ENCODE data around the gene TMEM108.

The TMEM108 gene

GRCh38 chr3:133167340-133168024, 129.3 kb downstream of the TMEM108 start:
- DNase-seq (ENCODE audit: low spot score): no peak

DNA sequence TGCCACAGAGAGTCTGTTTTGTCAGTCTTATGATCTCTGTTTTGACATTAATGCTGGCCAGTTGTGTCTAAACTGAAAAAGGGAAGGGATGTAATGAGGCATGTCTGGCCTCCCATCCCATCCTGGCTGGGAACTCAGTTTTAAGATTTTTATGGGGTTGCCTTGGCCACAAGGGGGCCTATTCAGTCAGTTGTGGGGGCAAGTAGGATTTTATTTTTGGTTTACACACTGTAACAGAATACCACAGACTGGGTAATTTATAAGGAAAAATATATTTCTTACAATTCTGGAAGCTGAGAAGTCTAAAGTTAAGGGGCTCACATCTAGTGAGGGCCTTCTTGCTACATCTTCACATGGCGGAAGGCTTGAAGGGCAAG, 129.8 kb downstream of the TMEM108 start:
- no peak for DNase-seq (ENCODE audit: low spot score)

DNA sequence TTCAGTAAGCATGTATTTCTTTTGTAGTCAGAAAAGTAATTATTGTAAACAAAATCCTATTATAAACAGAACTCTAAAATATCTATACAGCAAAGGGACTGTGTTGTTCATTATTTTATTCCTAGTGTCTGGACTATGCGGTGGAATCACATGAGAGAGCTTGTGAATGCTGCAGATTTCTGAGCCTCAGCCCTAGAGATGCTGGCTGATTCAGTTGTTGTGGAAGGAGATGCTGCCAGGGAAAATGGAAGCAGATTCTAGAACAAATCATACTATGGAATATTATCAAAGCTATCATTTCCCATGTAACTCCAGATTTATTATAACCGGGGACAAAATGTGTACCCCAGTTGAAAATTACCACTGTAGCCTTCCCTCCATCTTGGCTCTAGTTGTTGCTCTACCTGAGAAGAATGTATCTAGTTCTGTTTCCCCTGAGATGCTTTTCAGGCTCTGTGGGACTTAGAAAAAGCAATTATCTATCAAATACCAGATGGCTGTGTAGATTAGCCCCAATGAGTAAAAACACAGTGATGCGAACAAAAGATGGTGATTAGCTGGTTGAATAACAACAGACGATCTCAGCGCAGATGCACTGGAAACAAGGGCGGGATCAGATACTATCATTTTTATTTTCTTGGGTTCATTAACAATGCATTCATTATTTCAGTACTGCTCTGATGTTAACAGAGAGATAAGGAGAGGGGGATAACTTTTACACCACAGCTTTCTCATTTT, 131.3 kb downstream of the TMEM108 start:
- no peak for DNase-seq (ENCODE audit: low spot score)

DNA sequence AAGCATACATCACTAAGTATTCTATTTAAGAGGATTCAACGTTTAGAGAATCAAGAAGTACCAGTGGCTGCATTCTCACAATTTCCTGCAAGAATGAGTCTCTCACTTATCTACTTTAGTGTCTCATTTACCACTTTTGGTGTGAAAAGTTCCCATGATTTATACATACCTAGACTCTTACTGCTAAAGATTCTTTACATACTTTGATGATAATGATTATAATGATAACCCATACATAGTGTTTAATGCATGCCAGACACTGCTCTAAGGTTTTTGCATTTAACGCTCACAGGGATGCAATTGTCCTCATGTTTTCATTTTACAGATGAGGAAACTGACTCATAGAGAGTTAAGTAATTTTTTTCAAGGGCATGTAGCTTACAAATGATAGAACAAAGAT, 133.6 kb downstream of the TMEM108 start:
- DNase-seq (ENCODE audit: low spot score): no peak

- no peak for DNase-seq (ENCODE audit: low spot score)
Measured at GRCh38 chr3:133181392-133182150, 143.4 kb downstream of the TMEM108 start.

GRCh38 chr3:133187870-133188379, 149.7 kb downstream of the TMEM108 start:
- no peak for DNase-seq (ENCODE audit: low spot score)

- DNase-seq (ENCODE audit: low spot score): no peak
Measured at GRCh38 chr3:133188996-133189395, 150.8 kb downstream of the TMEM108 start.

DNA sequence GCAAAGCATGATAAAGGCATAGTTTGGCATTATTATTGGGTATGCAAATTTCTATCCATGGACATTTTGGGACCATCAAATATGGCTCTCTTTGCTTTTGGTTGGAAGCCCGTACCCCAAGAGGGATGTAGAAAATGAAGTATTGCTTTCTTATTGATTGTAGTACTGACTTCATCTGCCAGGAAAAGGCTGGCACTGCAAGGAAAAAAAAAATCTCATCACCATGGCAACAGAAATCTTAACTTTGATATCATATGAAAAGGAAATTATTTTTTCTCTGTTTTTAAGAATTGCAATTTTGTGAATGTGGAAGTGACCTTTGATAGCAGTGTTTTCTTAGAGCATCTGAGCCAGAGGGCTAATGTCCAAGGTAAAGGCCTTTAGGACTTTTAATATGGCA, 151.7 kb downstream of the TMEM108 start:
- no peak for DNase-seq (ENCODE audit: low spot score)

GRCh38 chr3:133191818-133192217, 153.6 kb downstream of the TMEM108 start:
- DNase-seq (ENCODE audit: low spot score): no peak

DNA sequence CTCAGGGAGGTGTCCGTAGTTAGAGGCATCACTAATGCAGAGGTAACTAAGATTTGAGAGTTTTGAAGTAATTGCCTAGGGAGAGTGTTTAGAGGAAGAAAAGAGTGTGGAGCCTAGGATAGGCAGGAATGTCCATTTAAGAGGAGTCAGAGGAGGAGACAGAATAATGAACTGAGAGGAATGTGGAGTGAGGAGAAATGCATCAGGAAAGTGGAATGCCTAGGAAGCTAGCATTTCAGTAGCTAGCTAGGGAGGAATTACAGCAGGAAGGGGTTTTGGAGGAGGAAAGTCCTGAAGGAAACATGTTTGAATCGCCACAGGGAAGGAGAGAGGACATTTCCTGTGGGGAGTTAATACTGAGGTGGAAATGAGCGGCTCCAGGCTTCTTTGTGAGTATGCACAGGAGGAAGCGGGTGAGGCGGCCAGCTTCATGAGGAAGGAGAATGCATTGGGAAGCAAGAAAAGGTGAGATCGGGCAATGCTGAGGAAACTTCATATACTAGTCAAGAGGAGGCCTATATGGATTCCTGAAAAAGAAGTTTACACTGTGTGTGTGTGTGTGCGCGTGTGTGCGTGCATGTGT, 154.3 kb downstream of the TMEM108 start:
- DNase-seq (ENCODE audit: low spot score): no peak

- DNase-seq (ENCODE audit: low spot score): no peak
Measured at GRCh38 chr3:133192967-133193366, 154.8 kb downstream of the TMEM108 start.

DNA sequence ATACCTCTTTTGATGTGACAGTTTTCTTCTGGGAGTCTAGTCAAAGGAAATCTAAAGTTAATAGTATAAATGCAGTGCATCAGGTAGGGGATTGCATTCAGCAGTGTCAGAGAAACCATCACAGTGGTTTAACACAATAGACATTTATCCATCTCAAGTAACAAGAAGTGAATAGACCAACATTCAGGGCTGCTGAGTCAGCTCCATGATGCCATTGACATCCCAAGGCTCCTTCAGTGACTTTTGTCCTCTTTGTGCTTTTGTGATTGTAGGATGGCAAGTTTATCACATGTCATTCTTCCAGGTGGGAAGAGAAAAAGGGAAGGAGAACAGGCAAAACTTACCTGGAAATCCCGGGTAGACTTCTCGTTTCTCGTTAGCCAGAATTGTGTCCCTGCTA, 158.3 kb downstream of the TMEM108 start:
- no peak for DNase-seq (ENCODE audit: low spot score)

DNA sequence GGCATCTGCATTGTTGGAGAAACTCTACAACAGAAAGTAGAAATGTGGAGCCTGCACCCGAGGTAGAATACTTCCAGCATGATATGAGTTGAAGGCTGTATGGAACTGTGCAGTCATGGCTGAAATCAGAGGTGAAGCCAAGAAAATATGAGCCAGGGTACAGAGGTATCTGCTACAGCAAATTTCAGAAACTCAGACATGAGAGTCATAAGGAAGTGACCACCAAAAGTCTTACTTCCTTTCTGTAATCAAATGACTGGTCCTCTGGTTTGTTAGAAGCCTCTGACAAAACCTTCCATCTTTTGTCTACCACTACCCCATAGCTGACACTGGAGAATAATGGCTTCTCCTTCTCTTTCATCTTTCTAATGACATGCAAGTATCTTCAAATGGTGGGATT, 159.4 kb downstream of the TMEM108 start:
- DNase-seq (ENCODE audit: low spot score): no peak

- no peak for DNase-seq (ENCODE audit: low spot score)
Measured at GRCh38 chr3:133206921-133207320, 168.7 kb downstream of the TMEM108 start.

GRCh38 chr3:133208184-133208583, 170.0 kb downstream of the TMEM108 start:
- DNase-seq (ENCODE audit: low spot score): peak; percentile 9

- no peak for DNase-seq (ENCODE audit: low spot score)
Measured at GRCh38 chr3:133209871-133210550, 171.8 kb downstream of the TMEM108 start.

GRCh38 chr3:133210656-133211055, 172.5 kb downstream of the TMEM108 start:
- no peak for DNase-seq (ENCODE audit: low spot score)

DNA sequence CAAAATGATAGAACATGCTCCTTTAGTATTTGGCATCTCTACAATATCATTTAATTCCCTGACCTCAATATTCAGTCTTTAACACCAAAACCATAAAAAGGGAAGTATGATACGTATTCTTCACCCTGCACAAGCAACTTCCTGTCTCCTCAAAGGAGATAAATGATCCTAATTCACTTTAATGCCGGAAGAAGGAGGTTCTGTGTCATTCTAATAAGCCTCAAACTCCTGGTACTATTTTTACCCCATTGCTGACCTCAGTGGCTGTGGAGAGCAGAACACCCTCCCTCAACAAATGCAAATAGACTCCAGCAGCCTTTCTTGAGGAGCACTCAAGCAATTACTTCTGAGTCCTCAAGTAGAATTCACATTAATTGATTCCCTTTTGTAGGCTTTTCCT, 173.3 kb downstream of the TMEM108 start:
- no peak for DNase-seq (ENCODE audit: low spot score)

DNA sequence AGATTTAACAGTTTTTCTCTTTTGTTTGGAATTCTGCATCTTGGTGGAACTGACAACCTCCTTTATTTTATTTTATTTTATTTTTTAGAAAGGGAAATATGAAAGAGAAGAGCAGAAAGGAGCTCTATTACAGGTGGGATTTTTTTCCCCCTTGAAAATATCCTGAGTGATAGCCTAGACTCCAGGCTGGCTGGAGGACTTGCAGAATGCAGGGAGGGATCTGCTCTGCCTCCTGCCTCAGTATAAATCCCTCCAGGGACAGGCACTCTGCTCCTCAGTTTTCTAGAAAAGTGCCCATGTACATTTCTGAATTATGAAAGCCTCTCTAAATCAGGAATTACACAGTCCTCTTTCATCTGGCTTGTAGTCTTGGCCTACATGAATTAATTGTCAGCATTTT, 173.7 kb downstream of the TMEM108 start:
- no peak for DNase-seq (ENCODE audit: low spot score)

GRCh38 chr3:133213937-133214336, 175.7 kb downstream of the TMEM108 start:
- DNase-seq (ENCODE audit: low spot score): no peak

DNA sequence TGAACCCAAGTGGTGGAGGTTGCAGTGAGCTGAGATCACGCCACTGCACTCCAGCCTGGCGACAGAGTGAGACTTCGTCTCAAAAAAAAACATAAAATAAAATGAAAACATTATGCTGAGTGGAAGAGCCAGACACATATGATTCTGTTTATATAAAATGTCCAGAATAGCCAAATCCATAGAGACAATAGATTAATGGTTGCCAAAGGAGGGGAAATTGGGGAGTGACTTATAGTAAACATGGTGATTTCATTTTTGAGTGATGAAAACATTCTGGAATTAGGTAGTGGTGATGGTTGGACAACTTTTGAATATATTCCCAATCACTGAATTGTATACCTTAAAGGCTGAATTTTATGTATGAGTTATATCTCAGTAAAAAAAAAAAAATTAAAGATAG, 189.6 kb downstream of the TMEM108 start:
- DNase-seq (ENCODE audit: low spot score): no peak

- no peak for DNase-seq (ENCODE audit: low spot score)
Measured at GRCh38 chr3:133230195-133230594, 192.0 kb downstream of the TMEM108 start.
